AG04449 (cell line): ENCODE measurements around the gene GRHL3.

Experiments
- CTCF ChIA-PET: fragments of 350-600 bp; formaldehyde crosslinking; extraction: SDS; loops from one replicate; lab custom pipeline; 2021; ENCODE audit warnings: antibody characterized with exemption; lab: Yijun Ruan, JAX
- POLR2A ChIA-PET: fragments of 400-600, 350-600 bp; formaldehyde crosslinking; extraction: SDS; loops from one replicate; lab custom pipeline; 2020; ENCODE audit warnings: antibody characterized with exemption, inconsistent platforms; lab: Yijun Ruan, JAX
- DNase-seq: peaks from one replicate; pipeline ENCODE4 v3.0.0-alpha.2; 2010; ENCODE audit warnings: low read depth, low spot score
- H3K4me3 ChIP-seq: 2 replicates; pipeline ENCODE4 v1.5.1; 2011; ENCODE audit warnings: low read depth, mild to moderate bottlenecking, control low read depth, low read length
- TF ChIP-seq, protein P1 (sequence below): IDR thresholded peaks from one replicate; pipeline ENCODE4 v1.5.1; 2011; ENCODE audit warnings: mild to moderate bottlenecking, moderate library complexity, low read length, control low read depth, inconsistent platforms; ENCODE audit not compliant: insufficient read depth; ENCODE audit errors: missing control alignments

Gene GRHL3

DNA sequence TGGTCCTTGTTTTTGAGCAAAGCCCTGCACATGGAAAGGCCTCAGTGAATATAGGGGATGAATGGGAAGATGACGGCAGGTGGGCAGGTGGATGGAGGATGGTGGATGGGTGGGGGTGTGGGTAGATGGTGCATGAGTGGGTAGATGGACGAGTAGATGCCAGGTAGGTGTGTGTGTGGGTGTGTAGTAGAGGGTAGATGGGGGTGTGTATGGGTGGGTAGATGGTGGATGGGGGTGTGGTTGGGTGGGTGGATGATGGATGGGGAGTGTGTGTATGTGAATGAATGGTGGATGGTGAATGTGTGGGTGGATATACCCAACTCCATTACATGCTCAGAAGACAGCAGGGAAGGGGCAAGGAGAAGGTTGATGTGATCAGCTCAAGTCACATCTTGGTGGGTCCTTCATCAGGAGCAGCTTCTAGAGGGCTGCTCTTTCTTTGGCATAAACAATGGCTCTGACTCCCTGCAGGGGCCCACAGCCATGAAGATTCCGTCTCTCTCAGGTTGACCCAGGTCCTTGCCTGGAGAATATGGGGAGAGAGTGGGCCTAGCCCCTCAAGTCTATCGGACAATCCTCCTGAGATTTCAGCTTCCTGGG, 34.2 kb downstream of the GRHL3 start:
- TF ChIP-seq, protein P1, sequence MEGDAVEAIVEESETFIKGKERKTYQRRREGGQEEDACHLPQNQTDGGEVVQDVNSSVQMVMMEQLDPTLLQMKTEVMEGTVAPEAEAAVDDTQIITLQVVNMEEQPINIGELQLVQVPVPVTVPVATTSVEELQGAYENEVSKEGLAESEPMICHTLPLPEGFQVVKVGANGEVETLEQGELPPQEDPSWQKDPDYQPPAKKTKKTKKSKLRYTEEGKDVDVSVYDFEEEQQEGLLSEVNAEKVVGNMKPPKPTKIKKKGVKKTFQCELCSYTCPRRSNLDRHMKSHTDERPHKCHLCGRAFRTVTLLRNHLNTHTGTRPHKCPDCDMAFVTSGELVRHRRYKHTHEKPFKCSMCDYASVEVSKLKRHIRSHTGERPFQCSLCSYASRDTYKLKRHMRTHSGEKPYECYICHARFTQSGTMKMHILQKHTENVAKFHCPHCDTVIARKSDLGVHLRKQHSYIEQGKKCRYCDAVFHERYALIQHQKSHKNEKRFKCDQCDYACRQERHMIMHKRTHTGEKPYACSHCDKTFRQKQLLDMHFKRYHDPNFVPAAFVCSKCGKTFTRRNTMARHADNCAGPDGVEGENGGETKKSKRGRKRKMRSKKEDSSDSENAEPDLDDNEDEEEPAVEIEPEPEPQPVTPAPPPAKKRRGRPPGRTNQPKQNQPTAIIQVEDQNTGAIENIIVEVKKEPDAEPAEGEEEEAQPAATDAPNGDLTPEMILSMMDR, result no peak
- H3K4me3 ChIP-seq, result no peak overlapping the region
- ChIA-PET CTCF (no interaction called here), POLR2A (no interaction called here)
- DNase-seq, result no peak

DNA sequence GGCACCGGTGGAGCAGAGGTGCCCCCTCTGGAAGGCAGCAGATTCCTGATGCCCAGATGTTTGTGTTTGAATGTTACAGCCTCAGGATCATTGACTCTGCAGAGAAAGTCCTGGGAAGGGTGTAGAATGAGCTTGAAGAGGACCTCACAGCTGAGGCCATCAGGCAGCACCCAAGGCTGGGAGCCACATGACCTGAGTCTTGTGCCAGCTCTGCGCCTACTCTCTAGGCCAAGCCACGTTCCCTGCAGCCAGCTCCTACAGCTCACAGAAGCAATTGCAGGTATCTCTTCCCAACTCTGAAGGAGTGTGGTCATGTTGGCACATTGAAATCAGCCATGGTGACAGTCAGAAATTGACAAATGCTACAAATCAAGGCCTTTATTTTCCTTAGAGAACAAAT, 36.3 kb downstream of the GRHL3 start:
- CTCF ChIA-PET, result interaction anchor here (1.0 kb wide), 1 partner anchor 153 kb away, joined by 3 read pairs; no protein-coding TSS in a partner anchor
- H3K4me3 ChIP-seq, result no peak overlapping the region
- POLR2A ChIA-PET, result no interaction called here
- DNase-seq, result no peak
- TF ChIP-seq, protein P1, result no peak

DNA sequence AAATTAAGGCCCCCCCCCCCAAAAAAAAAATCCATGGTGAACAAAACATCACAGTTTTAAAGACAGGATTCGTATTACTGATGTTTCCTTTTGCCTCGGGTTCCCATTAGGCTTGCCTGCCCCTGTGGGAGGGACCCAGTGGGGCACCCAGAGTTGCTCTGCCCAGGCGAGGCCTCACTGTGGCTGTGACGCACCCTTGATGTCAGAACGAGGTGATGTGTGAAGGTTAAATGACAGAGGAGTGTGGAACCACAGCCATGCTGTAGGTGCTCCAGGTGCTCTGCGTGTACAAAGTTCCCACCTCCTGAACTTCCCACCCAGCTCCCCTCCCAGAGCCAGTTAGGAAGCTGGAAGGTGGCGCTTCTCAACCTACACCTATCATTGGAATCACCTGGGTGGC, 37.9 kb downstream of the GRHL3 start:
- TF ChIP-seq, protein P1, result no peak
- CTCF ChIA-PET, result interaction anchor here (1.3 to 4.8 kb wide), 2 partner anchors 35 to 158 kb away, joined by 4 to 29 read pairs; no protein-coding TSS in a partner anchor
- DNase-seq, result no peak
- no peak overlapping the region for H3K4me3 ChIP-seq
- POLR2A ChIA-PET, result no interaction called here

DNA sequence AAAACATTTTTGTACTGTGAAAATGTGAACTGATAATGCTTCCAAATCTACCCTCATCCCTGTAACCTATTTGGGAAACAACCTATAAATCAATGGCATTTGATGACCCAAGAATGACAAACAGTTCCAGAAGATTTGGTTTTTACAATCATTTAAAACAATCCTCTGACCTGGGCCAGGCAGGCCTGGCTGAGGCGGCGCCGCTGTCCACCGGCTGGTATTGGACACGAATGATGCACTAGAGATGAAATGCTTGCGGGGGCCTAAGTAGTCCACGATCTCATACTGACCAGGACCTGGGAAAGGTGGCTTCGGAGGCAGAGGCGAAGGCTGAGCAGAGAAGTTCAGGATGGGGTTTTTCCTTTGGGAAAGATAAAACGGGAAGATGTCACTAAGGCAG, 41.5 kb downstream of the GRHL3 start:
- TF ChIP-seq, protein P1, result no peak
- POLR2A ChIA-PET, result no interaction called here
- H3K4me3 ChIP-seq, result no peak overlapping the region
- CTCF ChIA-PET, result interaction anchor here (0.7 to 4.8 kb wide), 3 partner anchors 32 to 162 kb away, joined by 3 to 29 read pairs (median 5); no protein-coding TSS in a partner anchor
- no peak for DNase-seq

DNA sequence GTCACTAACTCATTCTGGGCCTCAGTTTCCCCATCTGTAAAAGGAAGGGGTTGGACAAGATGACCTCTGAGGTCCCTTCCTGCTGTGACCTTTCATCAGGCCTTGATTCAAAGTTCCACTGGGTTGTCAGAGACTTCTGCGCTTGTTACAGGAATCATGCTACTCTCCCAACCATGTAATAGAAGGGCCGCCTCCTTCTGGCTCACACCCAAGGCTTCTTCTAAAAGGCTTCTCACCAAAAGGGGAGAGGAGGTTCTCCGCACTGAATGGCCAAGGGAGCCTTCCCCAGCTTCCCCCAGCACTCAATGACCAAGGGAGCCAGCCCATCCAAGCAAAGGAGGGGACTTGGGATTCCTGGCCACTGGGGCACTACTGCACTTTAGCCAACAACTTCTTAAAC, 42.7 kb downstream of the GRHL3 start:
- CTCF ChIA-PET, result interaction anchor here (1.3 to 2.3 kb wide), 4 partner anchors 12 to 160 kb away, joined by 3 to 9 read pairs (median 5); no protein-coding TSS in a partner anchor
- H3K4me3 ChIP-seq, result no peak overlapping the region
- TF ChIP-seq, protein P1, result no peak
- no peak for DNase-seq
- POLR2A ChIA-PET, result no interaction called here

DNA sequence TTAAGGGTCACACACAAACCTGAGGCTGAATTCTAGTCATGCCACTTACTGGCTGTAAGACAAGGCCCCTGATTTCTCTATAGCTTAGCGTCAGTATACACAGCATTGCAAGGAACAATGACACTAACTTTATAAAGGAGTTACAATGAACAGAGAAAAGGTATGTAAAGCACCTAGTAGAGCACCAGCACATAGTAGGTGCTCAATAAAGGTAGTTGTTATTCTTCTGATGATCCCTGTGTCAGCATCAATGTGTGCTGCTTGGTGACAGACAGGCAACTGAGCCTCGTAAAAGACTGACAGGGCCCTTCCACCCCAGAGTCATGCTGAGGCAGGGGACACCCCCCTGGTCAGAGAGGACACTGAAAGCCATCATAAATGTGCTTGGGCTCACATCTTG, 43.2 kb downstream of the GRHL3 start:
- TF ChIP-seq, protein P1, result no peak
- ChIA-PET POLR2A (no interaction called here), CTCF (interaction anchor here (1.3 to 2.3 kb wide), 4 partner anchors 11 to 161 kb away, joined by 3 to 9 read pairs (median 5); no protein-coding TSS in a partner anchor)
- DNase-seq, result no peak
- no peak overlapping the region for H3K4me3 ChIP-seq
